Middle frontal gyrus (tissue), 1 donor: ENCODE results near the gene EXOC6B.

Source experiments
- DNase-seq: peaks from one replicate; pipeline ENCODE4 v3.0.0-alpha.2; 2015; ENCODE audit warnings: low spot score; ENCODE audit errors: extremely low spot score

Gene EXOC6B

GRCh38 chr2:72222829-72223564 lies 602.8 kb downstream of the EXOC6B start:
- DNase-seq, result no peak

GRCh38 chr2:72220170-72220569 lies 605.7 kb downstream of the EXOC6B start:
- DNase-seq, result no peak

GRCh38 chr2:72214429-72215143 lies 611.2 kb downstream of the EXOC6B start:
- DNase-seq, result no peak

DNA sequence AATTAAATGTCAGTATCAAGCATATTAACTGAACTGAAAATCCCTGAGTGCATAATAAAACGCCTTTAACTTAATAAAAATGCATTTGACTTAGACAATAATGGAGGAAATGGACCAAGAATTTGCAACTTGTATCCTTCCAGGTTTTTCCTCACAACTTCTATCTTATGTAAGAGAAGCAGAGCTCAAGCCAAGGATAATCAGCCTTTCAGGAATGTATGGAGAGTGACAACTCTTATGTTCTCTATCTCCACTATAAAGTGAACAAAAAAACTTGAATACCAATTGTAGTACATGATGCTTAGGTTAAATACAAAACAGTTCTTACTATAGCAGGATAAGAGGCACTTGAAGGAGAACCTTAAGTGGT lies 613.4 kb downstream of the EXOC6B start:
- no peak for DNase-seq

DNA sequence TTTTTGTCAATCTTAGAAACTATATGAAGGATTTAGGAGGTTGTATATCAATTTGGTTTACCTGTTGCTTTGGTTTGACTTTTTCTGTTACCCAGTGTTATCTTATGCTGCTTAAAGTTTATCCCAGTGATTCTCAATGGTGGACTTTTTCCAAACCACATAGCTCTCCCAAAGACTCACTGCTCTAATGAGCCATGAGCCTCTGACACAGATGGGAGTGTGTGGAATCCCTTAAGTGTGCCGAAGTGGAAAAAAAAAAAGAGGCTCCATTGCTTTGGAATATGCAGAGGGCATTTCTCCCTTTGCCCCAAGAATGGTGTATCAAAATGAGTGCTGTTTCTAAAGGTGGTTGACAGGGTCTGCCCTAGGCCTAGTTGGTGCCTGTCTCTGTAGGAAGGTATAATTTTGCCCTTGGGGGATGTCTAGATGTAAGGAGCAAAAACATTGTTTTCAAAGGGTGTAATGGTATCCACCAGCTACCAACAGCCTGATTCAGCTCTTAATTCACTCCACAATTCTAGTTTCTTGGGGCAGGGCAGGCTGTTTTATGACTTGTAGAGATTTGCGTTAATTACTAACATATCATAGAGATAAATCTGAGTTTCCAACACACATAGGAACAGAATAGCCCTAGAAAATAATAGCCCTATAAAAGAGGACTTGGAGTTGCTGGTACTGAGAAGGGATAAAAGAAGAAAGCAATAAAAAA lies 613.9 kb downstream of the EXOC6B start:
- DNase-seq, result no peak

DNA sequence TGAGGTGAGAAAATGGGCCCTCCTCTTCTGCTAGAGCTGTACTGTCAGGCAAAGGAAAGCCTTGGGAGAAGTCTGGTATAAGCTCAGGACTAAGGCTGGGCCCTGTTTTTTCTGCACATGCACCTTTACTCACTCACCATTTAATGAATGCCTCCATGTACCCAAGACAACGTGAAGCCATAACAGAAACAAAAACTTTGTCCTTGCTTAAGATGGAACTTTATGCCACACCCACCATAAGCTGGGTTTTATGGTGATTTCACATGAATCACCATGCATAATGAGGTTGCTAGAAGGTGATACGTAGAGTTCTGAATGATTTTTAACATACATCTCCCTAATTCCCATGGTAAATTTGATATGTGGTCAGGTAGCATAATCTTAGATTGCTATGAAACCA lies 614.5 kb downstream of the EXOC6B start:
- no peak for DNase-seq

DNA sequence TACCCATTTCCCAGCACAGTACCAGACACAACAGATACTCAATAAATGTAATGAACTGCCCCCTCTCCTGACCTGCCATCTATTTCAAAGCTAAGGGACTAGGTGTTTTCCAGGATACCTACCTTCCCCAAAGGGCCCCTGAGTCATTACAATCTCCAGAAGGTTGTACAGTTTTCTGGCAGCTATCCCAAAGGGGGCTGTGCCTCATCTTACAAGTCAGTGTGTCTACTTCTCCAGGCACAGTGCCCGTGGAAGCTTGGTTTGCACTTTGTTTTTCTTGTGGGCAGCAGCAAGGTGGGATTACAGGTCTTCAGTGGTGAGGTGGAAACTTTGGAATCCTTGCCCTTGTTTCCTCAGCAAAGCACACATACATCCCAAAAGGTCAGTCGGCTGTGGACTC lies 615.4 kb downstream of the EXOC6B start:
- no peak for DNase-seq

DNA sequence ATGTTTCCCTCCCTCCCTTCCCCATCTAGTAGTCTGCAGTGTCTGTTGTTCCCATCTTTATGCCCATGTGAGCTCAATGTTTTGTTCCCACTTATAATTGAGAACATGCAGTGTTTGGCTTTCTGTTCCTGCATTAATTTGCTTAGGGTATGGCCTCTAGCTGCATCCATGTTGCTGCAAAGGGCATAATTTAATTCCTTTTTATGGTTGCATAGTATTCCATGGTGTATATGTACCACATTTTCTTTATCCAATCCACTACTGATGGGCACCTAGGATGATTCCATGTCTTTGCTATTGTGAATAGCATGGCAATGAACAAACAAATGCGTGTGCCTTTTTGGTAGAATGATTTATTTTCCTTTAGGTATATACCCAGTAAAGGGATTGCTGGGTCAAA lies 617.6 kb downstream of the EXOC6B start:
- no peak for DNase-seq

DNA sequence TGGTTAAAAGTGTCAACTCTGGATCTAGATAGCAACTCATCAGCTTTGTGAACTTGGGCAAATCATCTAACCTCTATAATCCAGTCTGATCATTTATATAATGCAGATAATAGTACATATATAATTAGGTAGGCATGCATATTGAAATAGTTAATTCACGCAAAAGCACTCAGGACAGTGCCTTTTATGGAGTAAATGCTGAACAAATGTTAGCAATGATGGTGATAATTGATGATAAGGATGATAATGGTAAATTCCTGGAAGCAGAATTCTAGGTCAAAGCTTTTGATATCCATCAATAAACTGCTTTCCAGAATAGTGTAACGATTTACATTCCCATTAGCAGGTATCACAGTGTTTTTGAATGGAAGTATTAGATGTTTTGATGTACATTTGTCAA lies 618.5 kb downstream of the EXOC6B start:
- no peak for DNase-seq

DNA sequence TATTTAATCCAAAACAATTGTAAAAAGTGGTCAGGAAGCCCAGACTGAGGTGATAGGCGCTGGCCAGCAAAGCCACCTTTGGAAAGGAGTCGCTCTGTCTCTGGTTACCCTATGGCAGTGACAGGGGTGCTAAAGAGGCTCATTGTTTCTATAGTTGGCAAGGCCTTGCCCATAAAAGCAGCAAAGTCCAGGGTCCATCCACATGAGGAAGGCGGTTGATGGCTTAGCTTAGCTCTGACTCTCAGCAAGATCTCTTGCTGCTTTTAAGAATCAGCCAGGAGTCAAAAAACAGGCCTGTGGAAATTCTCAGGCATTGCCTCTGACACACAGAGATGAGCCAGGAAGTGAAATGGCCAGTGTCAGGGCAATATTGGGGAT lies 620.3 kb downstream of the EXOC6B start:
- DNase-seq, result no peak

DNA sequence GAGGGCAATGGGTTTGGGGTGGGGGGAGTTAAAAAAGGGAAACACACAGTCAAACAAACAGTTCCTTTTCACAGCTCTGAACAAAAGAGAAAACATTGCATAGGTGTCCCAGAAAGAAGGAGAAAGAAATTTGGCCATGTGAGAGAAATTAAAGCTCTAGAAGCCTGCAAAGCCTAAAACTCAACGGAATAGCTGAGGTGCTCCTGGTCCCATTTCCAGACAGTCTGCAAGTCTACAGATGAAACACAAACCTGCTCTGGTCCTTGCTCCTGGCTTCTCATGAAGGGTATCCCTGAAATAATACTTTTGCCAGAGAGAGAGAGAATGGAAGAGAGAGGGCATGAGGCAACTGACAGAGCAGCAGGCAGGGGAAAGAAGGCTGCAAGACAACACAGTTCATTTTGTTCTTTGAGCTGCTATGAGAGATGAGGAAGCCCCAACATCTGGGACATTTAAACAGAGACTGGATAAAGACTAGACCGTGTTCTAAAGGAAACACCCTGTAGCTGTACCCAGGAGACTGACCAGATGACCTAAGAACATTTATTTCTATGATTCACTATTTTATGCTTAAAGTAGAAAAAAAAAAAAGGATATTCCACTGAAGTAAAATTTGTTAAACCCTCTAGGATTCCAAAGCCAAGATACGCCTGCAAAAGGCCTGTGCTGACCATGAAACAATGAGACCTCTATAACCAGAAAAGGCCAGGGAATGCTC lies 620.9 kb downstream of the EXOC6B start:
- no peak for DNase-seq

DNA sequence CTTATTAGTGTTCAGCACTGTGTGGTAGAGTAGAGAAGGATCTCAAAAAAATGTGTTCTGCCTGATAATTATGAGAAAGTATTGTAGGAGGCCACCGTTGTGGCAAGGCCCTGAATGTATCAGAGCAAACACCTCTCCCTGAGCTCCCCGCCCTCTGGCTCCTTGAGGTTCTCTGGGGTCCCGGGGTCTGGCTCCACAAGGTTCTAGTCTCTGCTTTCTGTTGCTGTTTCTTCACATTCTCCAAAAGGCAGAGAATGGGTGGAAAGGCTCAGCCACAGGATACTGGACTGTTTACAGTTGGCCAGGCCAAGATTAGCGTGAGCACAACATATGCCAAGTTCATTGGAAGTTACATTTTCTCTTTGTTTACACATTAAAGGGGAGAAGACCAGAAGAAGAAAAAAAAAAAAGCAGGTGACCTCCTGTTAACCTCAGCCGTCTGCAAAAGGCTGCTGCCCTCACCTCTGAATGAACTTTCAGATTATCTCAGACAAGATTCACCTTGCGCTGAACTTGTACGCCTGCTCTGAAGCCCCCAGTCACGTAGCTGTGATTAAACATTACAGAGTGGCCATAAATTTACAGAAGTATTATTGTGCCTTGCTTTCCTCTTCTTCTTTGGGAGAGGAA lies 621.6 kb downstream of the EXOC6B start:
- DNase-seq, result no peak

DNA sequence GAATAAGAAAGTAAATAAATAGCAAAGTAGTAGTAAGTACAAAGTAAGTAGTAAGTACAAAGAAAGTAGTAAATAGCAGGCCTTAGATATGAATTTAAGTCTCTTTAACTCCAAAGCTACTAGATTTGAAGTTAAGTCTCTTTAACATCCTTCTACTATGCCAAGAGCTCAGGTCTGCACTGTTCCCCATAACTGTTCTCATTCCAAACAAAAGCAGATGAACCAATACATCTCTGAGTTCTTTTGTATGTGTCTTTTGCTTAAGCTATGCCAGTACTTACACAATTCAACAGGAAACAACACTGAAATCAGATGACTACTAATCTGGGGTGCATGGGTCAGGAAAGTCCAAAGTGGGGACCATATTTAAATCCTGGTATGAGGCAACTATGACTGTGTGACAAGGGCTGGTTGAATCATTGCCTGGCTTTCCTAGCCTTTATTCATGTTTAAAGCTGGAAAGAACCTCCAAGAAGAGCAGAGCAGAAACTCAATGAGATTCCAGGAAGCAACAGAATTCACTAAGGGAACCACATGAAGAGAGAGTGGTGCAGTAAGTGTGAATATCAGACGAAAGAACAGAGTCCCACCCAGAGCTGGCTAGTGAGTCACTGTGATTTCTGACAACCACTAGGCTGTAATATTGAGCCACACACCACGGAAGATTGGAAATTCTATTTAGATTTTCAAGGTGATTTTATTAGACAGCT lies 627.1 kb downstream of the EXOC6B start:
- no peak for DNase-seq

DNA sequence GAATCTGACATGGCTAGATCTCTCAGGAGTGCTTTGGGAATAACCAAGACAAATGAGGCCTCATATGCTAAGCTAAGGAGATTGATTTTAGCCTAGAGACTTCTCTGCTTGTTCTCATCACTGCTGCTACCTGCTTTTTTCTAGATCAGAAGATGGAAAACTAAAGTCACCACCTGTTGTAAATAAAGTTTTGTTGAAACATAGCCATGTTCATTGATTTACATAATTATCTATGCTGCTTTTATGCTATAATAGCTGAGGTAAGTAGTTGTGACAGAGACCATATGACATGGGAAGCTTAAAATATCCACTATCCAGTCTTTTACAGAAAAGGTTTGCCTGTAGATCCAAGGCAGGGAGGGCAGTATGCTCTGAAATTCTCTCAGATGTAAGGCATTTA lies 632.1 kb downstream of the EXOC6B start:
- no peak for DNase-seq

DNA sequence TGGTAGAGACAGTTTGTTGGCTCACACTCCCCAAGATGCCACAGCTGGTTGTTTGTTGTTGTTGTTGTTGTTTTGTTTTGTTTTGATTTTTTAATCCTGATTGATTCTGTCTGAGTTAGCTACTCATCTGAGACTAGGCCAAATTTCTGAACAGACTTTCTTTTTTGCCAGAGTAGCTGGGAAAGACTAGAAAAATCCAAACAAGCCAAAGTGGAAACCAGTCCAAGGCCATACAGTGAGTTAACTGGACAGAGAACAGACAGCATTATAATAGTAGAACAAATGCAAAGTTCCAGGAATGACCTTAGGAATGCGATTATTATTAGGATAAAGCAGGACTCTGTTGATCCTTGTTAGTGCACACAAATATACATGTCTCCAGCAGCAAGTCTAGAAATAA lies 634.4 kb downstream of the EXOC6B start:
- no peak for DNase-seq

GRCh38 chr2:72185206-72185605 lies 640.6 kb downstream of the EXOC6B start:
- no peak for DNase-seq

- no peak for DNase-seq
These were observed 642.4 kb downstream of the EXOC6B start for GRCh38 chr2:72183466-72183865.

DNA sequence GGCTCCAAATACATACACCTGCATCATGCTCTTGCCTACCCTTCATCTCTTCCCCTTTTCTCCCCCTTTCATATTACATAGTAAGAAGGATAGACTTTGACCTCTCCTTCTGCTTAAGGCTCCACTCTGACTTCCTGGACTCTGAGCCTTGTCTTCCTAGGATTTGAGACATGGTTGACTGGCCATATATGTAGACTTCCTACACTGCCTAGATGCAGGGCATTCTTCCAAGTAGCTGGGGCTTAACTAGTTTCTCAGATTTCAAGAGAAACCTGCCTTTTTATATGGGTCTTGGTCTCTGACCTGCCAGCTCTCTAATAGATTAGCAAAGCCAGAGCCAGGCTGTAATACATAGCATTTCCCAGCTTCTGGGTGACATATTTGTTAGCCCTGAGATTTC lies 642.8 kb downstream of the EXOC6B start:
- DNase-seq, result no peak

DNA sequence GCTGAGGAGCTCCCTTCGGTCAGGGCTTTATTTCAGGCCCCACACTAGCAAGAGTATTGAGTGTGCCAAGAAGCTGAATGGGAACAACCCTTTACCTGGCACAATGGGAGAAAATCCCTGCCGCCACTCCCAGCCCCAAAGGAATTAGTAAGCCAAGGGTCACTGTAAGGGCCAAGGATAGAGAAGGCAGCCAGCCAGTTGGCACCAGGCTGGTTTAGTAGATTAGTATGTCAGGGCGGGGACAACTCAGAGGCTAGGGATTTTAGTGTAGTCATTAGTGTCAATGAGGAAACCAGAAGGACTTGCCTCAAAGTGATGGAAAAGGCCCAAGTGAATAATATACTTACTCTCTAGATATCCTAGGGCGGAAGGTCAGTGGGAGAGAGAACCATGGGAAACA lies 643.3 kb downstream of the EXOC6B start:
- no peak for DNase-seq

GRCh38 chr2:72181616-72182015 lies 644.2 kb downstream of the EXOC6B start:
- DNase-seq, result no peak

GRCh38 chr2:72180351-72180750 lies 645.5 kb downstream of the EXOC6B start:
- DNase-seq, result no peak
